Measurements from ENCODE around the gene COL17A1. TPM values are rescaled to one million over a fixed set of nuclear protein-coding genes. Genes with fewer than 3 reads are reported as not detected.

The COL17A1 gene
- total RNA-seq, 1 experiment from 2014 or later = 0.05 TPM

GRCh38 chr10:104057717-104058116 lies 28.0 kb downstream of the COL17A1 start:
- H3K36me3 ChIP-seq = no peaks in the 10 kb centered on the region
- H3K4me3 ChIP-seq = no peak overlapping the region
- no peak for DNase-seq (ENCODE audit: low read depth in 1 of 2, low spot score in 2 of 2)
- no peak overlapping the region for H3K27ac ChIP-seq
- peaks cover 14% of the 10 kb centered on the region for H3K4me1 ChIP-seq (replicated peaks)
- H3K27me3 ChIP-seq (replicated peaks) = no peaks in the 10 kb centered on the region
- no peaks in the 10 kb centered on the region for H3K9me3 ChIP-seq (replicated peaks)

- no peak for DNase-seq (ENCODE audit: low read depth in 1 of 2, low spot score in 2 of 2)
- Histone ChIP-seq H3K4me1 (replicated peaks) (peaks cover 14% of the 10 kb centered on the region), H3K9me3 (replicated peaks) (no peaks in the 10 kb centered on the region), H3K36me3 (no peaks in the 10 kb centered on the region), H3K27me3 (replicated peaks) (no peaks in the 10 kb centered on the region), H3K27ac (no peak overlapping the region), H3K4me3 (no peak overlapping the region)
Observed at GRCh38 chr10:104056619-104057273, 28.9 kb downstream of the COL17A1 start.

- Histone ChIP-seq H3K9me3 (replicated peaks) (no peaks in the 10 kb centered on the region), H3K4me3 (no peak overlapping the region), H3K36me3 (no peaks in the 10 kb centered on the region), H3K4me1 (replicated peaks) (peaks cover 20% of the 10 kb centered on the region), H3K27me3 (replicated peaks) (no peaks in the 10 kb centered on the region), H3K27ac (no peak overlapping the region; the same call in 1 of the 2 replicates)
- peak; percentile 22 to 62 for DNase-seq (ENCODE audit: low read depth in 1 of 2, low spot score in 2 of 2)
Observed at GRCh38 chr10:104054430-104054829, 31.2 kb downstream of the COL17A1 start.

- H3K9me3 ChIP-seq (replicated peaks) = no peaks in the 10 kb centered on the region
- H3K27me3 ChIP-seq (replicated peaks) = no peaks in the 10 kb centered on the region
- no peaks in the 10 kb centered on the region for H3K36me3 ChIP-seq
- H3K4me1 ChIP-seq (replicated peaks) = peaks cover 25% of the 10 kb centered on the region
- no peak overlapping the region for H3K4me3 ChIP-seq
- DNase-seq (ENCODE audit: low read depth in 1 of 2, low spot score in 2 of 2) = no peak
- H3K27ac ChIP-seq = no peak overlapping the region
Observed at GRCh38 chr10:104053201-104053600, 32.5 kb downstream of the COL17A1 start.

- DNase-seq (ENCODE audit: low read depth in 1 of 2, low spot score in 2 of 2) = no peak
- no peaks in the 10 kb centered on the region for H3K27me3 ChIP-seq (replicated peaks)
- peaks cover 25% of the 10 kb centered on the region for H3K4me1 ChIP-seq (replicated peaks)
- H3K27ac ChIP-seq = no peak overlapping the region
- H3K36me3 ChIP-seq = no peaks in the 10 kb centered on the region
- H3K4me3 ChIP-seq = no peak overlapping the region
- no peaks in the 10 kb centered on the region for H3K9me3 ChIP-seq (replicated peaks)
Observed at GRCh38 chr10:104052431-104052830, 33.2 kb downstream of the COL17A1 start.

GRCh38 chr10:104049504-104050250 lies 36.0 kb downstream of the COL17A1 start:
- no peak overlapping the region for H3K4me3 ChIP-seq
- no peaks in the 10 kb centered on the region for H3K36me3 ChIP-seq
- H3K27me3 ChIP-seq (replicated peaks) = no peaks in the 10 kb centered on the region
- DNase-seq (ENCODE audit: low read depth in 1 of 2, low spot score in 2 of 2) = no peak
- H3K9me3 ChIP-seq (replicated peaks) = no peaks in the 10 kb centered on the region
- H3K4me1 ChIP-seq (replicated peaks) = peaks cover 20% of the 10 kb centered on the region
- no peak overlapping the region for H3K27ac ChIP-seq

- Histone ChIP-seq H3K36me3 (no peaks in the 10 kb centered on the region), H3K27ac (no peak overlapping the region), H3K27me3 (replicated peaks) (no peaks in the 10 kb centered on the region), H3K4me1 (replicated peaks) (peaks cover 11% of the 10 kb centered on the region), H3K9me3 (replicated peaks) (no peaks in the 10 kb centered on the region), H3K4me3 (no peak overlapping the region)
- DNase-seq (ENCODE audit: low read depth in 1 of 2, low spot score in 2 of 2) = no peak
Observed at GRCh38 chr10:104046651-104047050, 39.0 kb downstream of the COL17A1 start.

- Histone ChIP-seq H3K4me3 (no peak overlapping the region), H3K4me1 (replicated peaks) (peaks cover 11% of the 10 kb centered on the region), H3K27me3 (replicated peaks) (no peaks in the 10 kb centered on the region), H3K9me3 (replicated peaks) (no peaks in the 10 kb centered on the region), H3K36me3 (no peaks in the 10 kb centered on the region), H3K27ac (no peak overlapping the region)
- DNase-seq (ENCODE audit: low read depth in 1 of 2, low spot score in 2 of 2) = peak; percentile 34 to 63
Observed at GRCh38 chr10:104045151-104046089, 40.3 kb downstream of the COL17A1 start.

GRCh38 chr10:104043854-104044253 lies 41.8 kb downstream of the COL17A1 start:
- no peak for DNase-seq (ENCODE audit: low read depth in 1 of 2, low spot score in 2 of 2)
- H3K4me3 ChIP-seq = no peak overlapping the region

GRCh38 chr10:104043185-104043830 lies 42.4 kb downstream of the COL17A1 start:
- Histone ChIP-seq H3K36me3 (no peaks in the 10 kb centered on the region), H3K4me3 (no peak overlapping the region), H3K4me1 (replicated peaks) (no peaks in the 10 kb centered on the region), H3K9me3 (replicated peaks) (no peaks in the 10 kb centered on the region), H3K27ac (no peak overlapping the region), H3K27me3 (replicated peaks) (no peaks in the 10 kb centered on the region)
- DNase-seq (ENCODE audit: low read depth in 1 of 2, low spot score in 2 of 2) = no peak

More at GRCh38 chr10:104043854-104044253, 41.8 kb downstream of the COL17A1 start:
- no peaks in the 10 kb centered on the region for H3K27me3 ChIP-seq (replicated peaks)
- H3K36me3 ChIP-seq = no peaks in the 10 kb centered on the region
- H3K27ac ChIP-seq = no peak overlapping the region
- no peaks in the 10 kb centered on the region for H3K9me3 ChIP-seq (replicated peaks)
- no peaks in the 10 kb centered on the region for H3K4me1 ChIP-seq (replicated peaks)

GRCh38 chr10:104041891-104042535 lies 43.7 kb downstream of the COL17A1 start:
- Histone ChIP-seq H3K4me1 (replicated peaks) (no peaks in the 10 kb centered on the region), H3K9me3 (replicated peaks) (no peaks in the 10 kb centered on the region), H3K27ac (no peak overlapping the region), H3K4me3 (no peak overlapping the region), H3K36me3 (no peaks in the 10 kb centered on the region), H3K27me3 (replicated peaks) (no peaks in the 10 kb centered on the region)
- DNase-seq (ENCODE audit: low read depth in 1 of 2, low spot score in 2 of 2) = no peak

GRCh38 chr10:104040862-104041789 lies 44.6 kb downstream of the COL17A1 start:
- no peaks in the 10 kb centered on the region for H3K36me3 ChIP-seq
- no peaks in the 10 kb centered on the region for H3K27me3 ChIP-seq (replicated peaks)
- no peaks in the 10 kb centered on the region for H3K4me1 ChIP-seq (replicated peaks)
- no peak overlapping the region for H3K4me3 ChIP-seq
- H3K27ac ChIP-seq = no peak overlapping the region
- no peaks in the 10 kb centered on the region for H3K9me3 ChIP-seq (replicated peaks)
- no peak for DNase-seq (ENCODE audit: low read depth in 1 of 2, low spot score in 2 of 2)

Measured in SJSA1 (cell line).